RPMI7951 (cell line): ENCODE results near the gene WDFY2. TPM values are rescaled to one million over a fixed set of nuclear protein-coding genes. Genes with fewer than 3 reads are reported as not detected.

Source experiments
- DNase-seq: peaks from one replicate; pipeline ENCODE4 v3.0.0-alpha.2; 2012; ENCODE audit warnings: low read depth
- total RNA-seq: library from RNA; depleted of rRNA; stranded (reverse); fragments of >200 nt; shearing (Covaris generic); gene quantifications from 2 replicates; pipeline ENCODE4 v1.2.3, GENCODE V29; 2014

WDFY2 gene
- total RNA-seq, 1 experiment from 2014 or later: 3.4 TPM

DNA sequence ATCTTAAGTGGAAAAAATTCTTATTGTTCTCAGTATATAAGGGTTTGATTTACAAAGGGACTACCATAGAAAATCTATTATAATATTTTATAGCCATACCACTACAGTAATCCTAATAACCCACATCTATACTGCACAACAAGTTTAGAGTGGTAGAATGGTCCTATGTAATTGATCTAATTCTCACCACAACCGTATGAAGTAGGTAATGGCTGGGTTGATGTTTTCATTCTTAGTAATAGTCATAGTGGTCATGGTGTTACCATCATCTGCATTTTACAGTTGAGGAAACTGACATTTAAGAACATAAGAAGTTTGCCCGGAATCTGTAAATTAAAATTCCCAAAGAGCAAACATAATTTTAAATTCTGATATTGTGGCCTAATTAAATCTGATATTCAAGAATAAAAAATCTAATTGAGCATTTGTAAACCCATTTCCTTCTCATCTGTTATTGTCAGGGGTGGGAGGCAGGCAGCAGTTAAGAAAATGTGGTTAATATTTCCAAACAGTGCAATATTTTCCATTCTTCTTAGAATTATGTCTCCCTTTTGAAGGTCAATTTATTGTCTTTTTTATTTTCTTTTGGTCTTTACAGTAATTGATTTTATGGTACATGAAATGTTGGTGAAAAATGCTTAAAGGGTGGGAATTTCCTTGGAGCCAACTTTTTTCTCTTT, 154.1 kb downstream of the WDFY2 start:
- no peak for DNase-seq

DNA sequence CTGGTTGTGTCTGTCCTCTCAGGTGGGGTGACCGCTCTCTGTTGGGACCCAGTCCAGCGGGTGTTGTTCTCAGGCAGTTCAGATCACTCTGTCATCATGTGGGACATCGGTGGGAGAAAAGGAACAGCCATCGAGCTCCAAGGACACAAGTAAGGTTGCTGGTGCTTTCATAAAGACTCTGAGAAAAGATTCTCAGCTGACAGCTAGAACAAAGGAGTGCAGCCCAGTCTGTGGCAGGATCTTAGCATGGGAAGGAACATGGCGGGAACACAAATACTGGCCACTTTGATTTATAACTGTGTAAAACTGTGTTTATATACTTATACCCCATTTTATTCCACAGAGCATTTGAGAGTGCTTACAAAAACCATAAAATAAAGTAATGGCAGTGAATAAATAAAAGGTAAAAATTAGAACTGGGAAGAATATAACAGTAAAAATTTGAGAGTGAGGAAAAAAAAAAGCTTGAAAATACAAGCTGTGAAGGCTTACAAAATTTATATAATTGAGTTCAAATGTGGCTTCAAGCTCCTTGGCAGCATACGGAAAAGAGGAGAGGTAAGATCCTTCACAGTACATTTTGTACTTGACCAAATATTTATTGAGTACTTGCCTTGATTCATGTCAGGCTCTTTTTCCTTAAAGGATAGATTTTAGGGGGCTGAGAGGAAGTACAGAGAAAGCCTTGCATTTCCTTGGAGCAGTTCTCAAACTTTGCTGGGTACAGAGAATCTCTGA, 154.9 kb downstream of the WDFY2 start:
- DNase-seq: no peak

DNA sequence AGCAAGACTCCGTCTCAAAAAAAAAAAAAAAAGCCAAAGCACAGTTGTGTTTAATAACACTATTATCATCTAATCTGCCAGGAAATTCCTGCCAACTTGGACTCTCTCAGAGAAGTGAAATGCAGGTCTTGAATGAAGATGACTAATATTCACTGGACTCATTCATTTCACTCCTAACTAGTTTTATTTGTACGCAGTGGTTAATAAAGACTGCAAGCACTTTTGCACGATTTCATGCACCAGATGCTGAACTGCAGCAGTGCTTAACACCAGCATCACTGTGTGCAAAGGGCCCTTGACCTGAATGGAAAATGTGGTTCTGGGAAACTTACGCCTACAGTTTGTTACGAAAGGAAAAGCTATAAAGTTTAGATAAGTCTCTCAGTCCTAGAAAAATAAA, 156.4 kb downstream of the WDFY2 start:
- DNase-seq: no peak

DNA sequence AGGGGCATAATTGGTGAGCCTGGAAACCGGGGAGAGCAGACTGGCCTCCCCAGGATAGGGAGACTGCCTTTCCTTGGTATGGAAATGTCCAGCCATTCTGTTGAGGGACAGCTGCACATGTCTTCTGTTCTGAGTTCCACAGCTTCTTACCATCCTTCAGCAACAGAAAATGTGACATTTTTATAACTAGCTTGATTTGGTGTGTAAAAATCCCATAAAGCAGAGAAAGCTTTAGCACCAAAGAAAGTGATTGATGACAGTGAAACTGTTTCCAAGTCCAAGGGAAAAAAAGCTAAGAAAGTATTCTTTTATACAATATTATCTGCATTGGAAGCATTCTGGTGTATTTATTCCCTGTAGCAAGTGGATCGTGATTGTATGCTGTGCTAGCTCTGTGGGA, 157.8 kb downstream of the WDFY2 start:
- no peak for DNase-seq

DNA sequence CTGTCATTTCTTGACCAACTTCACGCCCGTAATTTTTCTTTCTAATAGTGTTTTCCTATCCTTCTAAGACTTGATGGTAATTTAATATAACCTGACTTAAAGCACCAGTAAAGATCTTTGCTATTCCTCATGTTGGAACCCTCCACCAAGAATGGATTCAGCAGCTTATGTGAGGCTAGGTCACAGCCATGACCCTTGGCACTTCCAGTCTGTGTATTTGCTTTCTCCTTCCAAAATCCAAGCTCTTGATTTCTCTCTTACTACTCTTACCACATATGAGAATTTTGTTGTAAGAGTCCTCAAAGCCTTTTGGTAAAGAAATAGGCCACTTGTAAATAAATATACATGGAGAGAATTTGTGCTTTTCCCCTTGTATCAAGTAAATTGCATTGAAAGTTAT, 158.3 kb downstream of the WDFY2 start:
- DNase-seq: no peak

DNA sequence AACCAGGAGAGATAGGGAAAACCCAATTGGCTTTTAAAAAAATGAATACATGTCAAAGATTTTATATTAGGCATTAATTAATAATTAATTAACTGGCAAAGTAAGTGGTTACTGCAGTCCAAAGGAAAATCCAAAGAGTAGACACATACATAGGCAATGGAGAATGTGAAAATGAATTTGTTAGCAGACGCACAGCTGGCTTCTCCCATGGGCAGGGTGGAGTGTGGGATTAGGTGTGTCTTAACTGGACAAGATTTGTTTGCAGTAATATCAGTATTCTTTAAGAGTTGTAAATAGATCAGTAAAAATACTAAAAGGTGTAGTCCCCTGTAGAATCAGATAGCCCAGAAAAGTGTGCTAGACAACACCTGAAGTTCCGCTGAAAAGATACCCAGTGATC, 161.0 kb downstream of the WDFY2 start:
- no peak for DNase-seq

DNA sequence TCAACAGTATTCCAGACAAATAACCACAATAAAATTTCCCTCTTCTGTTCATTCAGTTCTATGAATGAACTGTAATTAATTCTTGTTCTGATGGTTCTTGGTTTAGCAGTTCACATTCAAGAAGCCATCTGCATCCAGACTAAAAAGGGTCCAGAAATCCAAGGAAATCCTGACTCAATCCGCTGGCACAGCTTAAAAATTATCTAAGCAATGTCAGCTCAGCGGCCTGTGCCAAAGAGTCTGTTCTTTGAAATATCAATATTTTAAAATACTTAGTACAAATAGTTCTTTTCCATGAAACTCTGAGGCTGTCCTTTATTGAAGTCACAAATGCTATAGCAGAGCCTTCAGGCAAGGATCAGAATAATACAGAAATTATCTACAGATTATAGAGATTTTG, 162.5 kb downstream of the WDFY2 start:
- DNase-seq: no peak

DNA sequence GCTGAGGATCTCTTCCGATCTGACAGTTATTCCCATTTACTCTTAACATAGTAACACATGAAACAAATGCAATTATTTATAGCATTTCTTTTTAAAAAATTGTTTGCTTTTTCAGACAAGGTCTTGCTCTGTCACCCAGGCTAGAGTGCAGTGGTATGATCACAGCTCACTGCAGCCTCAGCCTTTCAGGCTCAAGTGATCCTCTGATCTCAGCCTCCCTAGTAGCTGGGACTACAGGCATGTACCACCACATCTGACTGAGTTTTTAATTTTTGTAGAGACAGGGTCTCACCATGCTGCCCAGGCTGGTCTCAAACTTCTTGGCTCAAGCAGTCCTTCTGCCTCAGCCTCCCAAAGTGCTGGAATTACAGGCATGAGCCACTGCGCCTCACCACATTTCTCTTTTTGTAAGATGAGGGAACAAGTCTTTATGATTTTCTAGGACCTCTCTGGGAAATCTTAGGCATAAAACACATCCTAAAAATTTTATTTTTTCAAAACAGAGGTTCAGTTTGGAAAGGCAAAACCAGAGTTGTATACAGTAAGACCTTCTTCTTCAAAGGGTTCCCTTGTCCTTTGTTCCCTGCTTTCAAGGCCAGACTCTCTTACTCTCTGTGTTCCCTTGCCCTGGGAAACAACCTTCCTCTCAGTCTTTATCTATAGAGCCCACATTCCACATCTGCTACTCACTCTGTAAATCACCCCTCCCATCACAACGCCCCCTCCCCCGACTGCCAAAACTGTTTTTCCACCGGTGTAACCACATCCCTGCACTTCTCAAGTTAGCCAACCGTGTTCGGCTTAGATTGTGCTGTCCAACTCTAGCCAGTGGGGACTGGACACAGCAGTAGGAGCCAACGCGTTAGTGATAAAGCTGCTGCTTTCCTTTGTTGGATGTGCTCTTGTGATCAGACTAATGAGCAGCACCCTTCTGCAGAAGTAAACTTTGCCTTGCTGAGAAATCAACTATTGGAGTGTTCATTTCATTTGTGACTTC, 163.5 kb downstream of the WDFY2 start:
- DNase-seq: no peak

DNA sequence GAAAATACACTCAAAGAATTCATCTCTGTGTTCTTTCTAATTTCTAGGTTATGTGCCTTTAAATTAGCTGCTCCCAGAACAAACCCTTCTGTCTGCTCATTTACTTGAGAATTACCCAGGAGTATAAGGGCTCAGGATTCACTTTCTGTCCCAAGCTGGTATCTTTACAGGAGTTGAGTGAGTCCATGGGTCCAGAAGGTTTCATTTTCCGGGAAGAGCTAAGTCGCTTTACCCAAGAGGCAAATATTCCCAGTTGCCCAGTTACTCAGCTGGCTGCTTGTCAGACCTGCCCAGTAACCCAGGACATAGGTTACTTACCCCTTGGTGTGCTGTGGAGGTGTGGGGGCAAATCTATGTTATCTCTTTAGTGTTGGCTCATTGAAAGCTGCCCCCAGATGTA, 172.4 kb downstream of the WDFY2 start:
- no peak for DNase-seq

DNA sequence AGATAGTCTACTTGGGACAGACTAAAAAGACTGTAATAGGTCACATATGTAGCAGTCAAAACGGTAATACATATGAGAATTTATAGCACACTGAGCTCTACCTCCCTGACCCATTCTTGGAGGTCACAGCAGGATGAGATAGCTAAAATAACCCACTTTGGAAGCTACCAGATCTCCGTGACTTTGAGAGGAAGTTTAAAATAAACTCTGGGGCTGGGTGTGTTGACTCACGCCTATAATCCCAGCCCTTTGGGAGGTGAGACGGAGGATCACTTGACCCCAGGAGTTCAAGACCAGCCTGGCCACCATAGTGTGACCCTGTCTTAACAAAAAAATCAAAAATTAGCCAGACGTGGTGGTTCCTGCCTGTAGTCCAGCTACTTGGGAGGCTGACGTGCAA, 174.4 kb downstream of the WDFY2 start:
- no peak for DNase-seq

DNA sequence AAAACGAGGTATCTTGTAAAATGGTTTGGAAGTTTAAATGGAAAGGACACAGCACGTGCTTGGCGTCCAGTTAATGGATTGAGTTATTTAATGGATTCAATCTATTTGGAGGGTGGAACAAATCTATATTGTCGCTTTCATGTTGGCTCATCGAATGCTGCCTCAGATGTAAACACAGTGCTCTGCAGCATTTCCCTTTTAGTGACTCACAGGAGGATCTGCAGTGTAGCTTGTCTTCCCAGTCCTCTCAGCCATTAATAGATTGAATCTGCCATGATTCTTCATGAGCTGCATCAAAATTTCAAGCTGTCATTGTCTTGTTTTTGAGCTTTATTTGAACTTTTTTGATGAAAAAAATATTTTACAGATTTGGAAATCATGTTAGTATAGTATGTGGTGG, 175.0 kb downstream of the WDFY2 start:
- no peak for DNase-seq

DNA sequence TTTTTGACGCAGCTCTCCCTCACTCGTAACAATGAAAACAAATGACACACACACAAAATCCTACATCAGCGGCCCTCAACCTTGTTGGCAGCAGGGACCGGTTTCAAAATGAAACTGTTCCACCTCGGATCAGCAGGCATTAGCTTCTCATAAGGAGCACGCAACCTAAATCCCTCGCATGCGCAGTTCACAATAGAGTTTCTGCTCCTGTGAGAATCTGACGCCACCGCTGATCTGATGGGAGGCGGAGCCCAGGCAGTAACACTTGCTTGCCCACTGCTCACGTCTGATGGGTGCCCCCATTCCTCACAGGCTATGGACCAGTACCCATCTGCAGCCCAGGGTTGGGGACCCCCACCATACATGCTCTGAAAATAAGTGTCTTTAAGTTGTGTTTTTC, 176.3 kb downstream of the WDFY2 start:
- DNase-seq: no peak

DNA sequence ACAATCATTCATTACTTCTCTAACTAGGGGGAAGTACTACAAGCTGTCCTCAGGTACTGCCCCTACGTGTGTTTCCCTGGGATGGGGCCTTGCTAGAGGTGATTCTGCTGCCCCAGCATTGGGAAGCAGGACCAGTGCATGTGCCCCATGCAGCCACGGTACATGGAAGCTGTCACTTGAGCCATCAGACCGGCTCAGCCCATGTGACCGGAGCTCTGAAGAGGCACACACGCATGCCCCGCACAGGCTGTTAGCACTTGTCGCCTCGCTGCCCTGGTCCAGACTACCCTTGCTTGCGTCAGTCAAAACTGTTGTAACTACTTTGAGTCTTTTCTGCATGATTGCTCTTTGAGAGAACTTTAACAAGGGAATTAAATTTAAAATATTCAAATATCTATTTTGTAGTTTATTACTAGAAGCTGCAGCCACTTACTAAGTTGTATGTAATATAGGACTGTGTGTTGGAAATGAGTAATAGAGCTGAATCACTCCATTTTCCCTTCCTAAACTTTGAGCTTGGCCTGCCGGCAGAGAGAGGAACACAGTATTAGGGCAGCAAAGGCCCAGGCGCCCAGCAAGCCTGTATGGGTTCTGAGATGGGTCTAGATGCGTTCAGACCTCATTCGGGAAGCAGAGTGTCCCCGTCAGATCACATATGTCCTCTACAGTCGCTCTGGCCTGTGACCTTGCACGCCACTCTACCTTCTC, 177.5 kb downstream of the WDFY2 start:
- DNase-seq: no peak

DNA sequence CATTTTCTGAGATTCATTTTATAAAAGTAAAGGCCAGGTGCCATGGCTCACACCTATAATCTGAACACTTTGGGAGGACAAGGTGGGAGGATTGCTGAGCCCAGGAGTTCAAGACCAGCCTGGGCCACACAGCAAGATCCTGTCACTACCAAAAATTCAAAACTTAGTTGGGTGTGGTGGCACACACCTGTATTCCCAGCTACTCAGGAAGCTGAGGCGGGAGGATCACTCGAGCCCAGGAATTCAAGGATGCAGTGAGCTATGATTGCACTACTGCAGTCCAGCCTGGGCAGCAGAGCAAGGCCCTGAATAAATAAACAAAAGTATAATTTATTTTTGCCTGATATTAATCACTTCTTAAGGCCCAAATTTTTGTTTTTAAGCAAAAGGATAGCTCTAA, 179.2 kb downstream of the WDFY2 start:
- DNase-seq: no peak

DNA sequence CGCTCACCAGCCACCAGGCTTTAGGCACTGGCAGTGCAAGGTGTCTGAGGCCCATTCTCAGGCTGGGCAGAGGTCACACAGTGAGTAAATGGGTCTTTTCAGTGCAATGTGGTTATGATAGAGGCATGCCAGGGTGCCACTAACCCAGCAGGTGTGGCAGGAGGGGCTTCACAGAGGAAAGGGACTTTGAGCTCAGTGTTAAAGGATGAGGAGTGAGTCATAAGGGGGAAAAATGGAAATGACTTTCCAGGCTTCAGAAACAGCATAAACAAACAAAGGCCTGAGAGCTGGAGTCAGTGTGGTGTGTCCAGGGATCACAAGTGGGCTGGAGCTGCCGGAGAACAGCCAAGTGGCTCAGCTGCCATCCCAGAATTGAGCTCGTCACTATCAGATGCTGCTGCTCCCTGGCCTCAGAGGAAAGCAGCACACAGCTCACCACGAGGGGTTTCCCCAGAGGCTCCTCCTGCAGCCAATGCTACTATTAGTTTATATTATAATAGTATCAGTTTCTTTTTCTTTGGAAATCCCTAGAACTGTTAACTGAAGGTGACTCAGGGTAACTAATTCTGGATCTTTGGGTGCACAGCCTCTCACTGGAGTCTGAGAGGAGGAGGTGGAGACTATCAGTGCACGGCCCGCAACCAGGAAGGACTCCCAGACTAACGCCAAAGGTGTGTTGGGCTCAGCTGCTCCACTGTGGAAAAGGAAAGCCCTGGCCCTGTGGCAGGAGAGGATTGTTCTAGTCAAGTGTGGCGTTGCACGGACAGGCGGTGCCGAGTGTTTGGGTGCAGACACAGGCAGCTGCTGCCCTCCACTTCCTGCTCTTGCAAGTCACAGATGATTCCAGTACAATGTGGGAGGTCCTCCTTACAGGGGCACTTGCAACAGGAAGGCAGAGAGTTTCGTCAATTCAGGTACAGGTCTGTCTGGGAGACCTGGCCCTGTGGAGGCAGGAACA, 180.2 kb downstream of the WDFY2 start:
- peak; percentile 31 for DNase-seq

DNA sequence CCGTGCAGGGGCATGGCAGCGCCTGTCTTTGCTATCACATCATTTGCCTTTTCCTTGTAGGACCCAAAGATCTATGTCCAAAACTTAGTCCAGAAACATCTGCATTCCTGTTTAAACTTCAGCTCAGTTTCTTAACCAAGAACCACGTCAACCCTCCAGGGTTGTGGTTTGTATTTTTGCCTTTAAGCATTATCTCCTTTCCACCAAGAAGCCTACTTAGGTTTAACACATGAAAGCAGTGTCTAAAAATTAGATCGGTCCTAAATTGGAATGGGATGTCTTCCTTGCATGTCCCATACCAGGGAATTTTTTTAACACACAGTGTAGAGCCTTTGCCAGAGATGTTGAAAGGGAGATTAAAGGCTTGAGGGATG, 180.9 kb downstream of the WDFY2 start:
- no peak for DNase-seq

DNA sequence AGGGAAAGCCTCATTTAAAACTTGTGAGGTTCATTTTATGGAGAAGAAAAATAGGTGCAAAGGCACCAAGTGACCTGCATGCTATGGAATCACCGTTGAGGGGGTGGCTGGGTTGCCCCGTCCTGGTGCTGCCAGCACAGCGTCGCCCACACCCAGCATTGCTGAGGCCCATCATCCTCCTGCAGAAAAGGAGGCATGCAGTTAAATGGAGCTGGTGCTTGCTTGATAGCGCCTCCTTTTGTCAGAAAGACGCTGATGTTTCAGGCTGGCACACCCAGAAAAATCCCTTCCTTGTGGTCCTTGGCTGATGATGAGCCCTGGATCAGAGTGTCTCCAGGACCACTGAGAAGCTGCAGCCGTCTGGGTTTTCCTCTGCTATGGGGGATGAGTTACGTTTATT, 182.8 kb downstream of the WDFY2 start:
- DNase-seq: no peak

DNA sequence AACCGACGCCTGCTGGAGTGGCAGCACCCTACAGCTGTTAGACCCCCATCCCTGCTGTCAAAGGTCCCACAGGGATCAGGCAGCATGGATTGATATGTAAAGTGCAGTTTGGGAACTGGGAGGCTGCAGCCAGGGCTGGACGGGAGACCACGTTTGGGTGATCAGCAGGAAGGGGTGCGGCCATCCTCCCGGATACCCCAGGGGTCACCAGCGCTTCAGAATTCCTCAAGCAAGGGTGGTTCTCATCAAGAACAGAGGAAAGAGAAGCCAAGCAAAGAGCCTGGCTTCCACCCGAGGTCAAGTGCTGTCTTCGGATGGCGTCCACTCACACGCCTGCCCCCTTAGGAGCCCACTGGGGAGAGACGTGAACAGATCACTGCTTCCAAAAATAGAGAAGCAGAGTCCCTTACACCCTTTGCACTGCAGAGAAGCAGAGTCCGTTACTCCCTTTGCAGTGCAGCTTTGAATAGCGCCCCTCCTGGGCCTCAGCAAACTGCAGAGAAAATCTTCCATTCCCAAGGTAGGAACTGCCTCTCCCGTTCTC, 184.2 kb downstream of the WDFY2 start:
- no peak for DNase-seq

DNA sequence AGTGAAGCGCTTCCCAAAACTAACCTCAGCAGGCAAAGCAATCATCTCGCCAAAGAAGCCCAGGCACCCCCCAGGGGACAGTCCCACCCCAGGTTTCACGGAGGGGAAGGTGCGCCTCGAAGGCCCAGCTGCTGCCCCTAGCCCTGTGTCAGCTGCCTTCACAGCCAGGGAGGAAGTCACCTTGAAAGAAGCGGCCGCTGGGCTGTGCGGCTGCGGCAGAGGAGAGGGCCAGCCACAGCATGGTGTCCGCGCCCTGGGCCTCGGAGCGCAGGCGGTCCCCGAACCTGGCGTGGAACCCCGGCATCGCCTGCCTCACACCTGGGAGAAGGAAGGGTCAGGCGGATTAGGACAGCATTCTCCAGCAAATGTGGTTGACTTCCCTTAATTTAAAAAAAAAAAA, 184.7 kb downstream of the WDFY2 start:
- no peak for DNase-seq

DNA sequence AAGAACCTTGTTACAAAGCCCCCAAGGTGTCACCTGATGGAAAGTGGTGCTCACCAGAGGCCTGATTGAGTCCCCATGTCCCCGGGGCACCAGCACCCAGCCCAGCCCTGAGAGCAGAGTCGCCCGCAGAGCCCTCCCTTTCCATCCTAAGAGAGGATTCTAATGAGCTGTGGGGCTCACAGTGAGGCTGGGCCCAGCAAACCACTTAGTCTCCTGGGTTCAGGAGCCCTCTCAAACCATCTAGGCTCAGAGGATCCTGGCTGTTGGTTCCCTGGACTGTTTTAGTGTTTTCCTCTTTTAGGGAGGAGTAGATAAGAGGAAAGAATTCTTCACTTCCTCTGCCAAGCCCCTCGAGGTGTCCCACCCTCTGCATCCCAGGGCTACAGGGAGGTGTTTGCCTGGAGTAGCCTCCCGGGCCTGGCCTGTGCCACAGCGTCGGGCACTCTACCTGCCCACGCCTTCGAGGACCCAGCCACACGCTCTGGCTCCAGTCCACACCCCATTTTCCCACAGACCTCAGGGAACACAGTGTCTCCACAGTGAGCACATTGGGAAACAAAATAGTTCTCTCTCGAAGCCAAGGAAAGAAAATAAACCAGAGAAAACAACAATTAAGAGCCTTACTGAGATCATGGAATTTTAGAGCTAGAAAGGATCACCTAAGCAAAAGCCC, 185.3 kb downstream of the WDFY2 start:
- no peak for DNase-seq
